Limb (tissue), 2 donors: ENCODE results near the gene SPACA6.

Experiments
- DNase-seq, 2 donors: peaks; one replicate each; pipeline ENCODE4 v3.0.0-alpha.2; 2016; ENCODE audit errors: extremely low spot score in 2 of 2

Gene SPACA6

GRCh38 chr19:51688671-51689571, 4.2 kb upstream of the SPACA6 start:
- peak; percentile 97 to 99 for DNase-seq

- DNase-seq, result peak; percentile 52 to 87
These were observed 3.2 kb upstream of the SPACA6 start for GRCh38 chr19:51689751-51690453.

DNA sequence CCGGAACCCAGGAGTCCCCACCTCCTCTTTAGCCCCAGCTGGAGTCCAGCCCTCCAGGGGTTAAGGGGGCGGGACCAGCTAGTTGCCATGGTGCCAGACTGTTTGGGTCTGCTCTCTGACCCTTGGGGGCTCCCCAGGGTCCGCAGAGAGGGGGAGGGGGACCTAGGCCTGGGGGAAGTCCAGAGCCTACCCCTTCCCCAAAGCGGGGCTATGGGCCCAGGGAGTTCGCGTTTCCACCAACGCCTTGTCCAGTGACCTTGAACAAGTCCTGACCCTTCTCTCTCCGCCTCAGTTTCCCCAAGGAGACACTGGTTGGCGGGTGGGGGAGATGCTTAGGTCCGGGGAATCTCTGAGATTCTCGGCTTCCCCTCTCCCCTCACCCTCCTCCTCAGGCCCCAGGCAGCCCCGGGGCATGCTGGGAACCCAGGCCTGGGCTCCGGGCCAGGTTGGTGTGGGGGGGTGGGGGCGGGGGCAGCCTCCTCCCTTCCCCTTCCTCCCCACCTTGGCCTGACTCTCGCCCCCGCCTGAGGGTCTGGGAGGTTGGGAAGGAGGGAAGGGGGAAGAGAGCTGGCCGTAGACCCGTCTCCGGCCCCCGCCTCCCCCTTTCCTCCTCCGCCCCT, 2.6 kb upstream of the SPACA6 start:
- peak; percentile 90 to 96 for DNase-seq

DNA sequence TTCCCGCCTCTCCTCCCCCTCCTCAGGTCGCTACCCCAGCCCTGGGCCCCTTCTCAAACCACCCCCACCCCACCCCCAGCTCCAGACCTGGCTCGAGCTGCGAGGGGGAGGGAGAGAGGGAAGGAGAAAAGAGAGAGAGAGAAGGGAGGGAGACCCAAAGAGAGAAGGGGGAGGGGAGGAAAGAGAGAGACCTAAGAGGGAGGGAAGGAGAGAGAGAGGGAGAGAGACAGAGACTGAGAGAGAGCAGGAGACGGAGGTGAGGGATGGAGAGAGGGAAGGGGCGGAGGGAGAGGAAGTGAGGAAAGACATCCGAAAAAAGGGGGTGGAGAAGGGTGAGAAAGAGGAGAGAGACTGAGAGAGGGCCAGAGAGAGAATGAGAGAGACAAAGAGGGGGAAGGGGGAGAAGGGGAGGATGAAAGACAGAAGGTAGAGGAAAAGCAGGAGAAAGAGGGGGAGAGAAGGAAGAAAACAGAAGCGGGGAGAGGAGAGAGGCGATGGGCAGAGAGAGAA, 2.0 kb upstream of the SPACA6 start:
- DNase-seq, result no peak

GRCh38 chr19:51691584-51692428, 1.3 kb upstream of the SPACA6 start:
- no peak for DNase-seq

- no peak for DNase-seq
These were observed 662 bp upstream of the SPACA6 start for GRCh38 chr19:51692468-51692867.

GRCh38 chr19:51693819-51694218, 689 bp downstream of the SPACA6 start:
- DNase-seq, result no peak

GRCh38 chr19:51694318-51695085, 1.4 kb downstream of the SPACA6 start:
- DNase-seq, result no peak

DNA sequence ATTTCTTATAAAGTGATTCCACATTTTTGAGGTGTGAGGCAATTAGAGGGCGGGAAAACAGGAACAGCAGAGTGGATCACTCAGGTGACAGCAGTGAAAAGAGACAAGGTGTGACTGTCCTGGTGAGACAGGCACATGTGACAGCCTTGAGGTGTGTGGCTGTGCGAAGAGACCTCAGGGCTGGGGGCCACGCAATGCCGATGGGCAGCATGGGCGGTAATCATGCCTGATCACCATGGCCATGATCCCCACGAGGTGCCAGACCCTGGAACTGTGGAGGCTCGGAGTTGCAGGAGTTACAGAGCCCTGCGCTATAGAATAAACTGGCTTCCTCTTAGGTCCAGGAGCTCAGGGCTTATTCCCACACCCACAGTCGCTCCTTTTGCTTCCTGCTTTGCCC, 2.0 kb downstream of the SPACA6 start:
- DNase-seq, result no peak

DNA sequence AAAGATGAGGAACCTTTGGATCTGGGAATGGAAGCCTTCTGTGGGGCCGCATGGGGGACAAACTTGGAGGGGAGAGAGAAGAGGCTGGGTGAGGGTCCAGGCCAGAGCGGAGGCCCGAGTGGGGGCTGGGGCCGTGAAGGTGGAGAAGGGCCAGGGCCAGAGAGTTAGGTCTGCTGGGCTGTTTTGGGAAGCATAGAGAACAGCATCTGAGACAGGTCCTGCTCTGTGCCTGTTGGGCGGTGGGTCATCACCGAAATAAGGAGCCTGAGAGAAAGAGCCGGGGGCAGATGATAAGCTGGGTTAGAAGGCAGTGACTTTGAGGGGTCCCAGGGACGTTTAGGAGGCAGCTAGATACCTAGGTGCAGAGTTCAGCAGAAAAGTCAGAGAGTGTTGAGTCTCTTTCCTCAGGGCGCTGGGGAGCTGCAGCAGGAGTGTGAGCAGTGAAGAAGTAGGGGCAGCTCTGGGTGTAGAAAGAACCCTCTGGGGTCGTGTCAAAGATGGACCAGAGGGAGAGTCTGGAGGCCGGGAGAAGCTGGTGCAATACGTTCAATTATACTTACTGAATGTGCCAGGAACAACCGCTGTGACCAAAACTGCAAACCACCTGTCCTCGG, 2.7 kb downstream of the SPACA6 start:
- DNase-seq, result no peak

GRCh38 chr19:51696606-51697005, 3.5 kb downstream of the SPACA6 start:
- DNase-seq, result no peak

DNA sequence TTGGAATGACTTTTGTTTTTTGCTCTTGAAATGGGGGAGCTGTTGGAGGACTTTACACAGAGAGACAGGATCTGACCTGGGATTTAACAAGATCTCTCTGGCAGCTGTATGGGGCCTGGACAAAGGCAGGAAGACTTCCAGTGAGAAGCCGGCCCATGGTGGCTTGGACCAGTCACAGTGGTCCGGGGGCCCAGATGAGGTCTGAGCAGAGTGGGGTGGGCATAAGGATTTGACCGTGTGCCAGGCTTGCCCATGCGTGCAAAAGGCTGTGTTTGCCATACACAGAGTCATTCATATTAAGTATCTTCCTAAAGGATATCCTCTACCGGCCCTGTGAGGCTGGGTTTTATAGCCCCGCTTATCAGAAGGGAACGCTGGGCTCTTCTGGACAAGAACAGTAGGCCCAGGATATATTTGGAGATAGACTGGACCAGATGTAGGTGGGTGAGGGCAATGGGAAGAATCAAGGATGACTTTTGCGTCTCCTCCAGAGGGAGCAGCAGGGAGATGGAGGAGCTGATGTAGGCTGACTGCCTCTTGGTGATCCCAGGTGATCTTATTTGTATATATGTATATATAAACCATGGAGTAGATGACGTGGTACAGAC, 4.1 kb downstream of the SPACA6 start:
- no peak for DNase-seq

DNA sequence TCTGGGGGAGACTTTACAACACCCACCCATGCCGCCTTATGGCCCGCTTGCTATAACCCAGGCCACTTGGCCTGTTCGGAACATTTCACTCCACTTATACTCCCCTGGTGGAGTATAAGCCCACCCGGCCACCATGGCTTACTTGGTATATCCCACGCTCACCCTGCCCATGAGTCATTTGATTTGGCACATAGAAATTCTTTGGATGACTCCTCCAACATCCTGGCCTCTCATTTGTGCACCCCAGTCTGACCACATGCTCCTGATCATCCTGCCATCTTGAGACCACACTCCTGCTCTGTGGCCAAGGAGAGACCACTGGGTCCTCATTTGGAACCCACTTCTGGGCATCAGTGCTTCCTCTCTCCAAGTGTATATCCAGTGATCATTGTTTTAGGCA, 5.2 kb downstream of the SPACA6 start:
- DNase-seq, result no peak

DNA sequence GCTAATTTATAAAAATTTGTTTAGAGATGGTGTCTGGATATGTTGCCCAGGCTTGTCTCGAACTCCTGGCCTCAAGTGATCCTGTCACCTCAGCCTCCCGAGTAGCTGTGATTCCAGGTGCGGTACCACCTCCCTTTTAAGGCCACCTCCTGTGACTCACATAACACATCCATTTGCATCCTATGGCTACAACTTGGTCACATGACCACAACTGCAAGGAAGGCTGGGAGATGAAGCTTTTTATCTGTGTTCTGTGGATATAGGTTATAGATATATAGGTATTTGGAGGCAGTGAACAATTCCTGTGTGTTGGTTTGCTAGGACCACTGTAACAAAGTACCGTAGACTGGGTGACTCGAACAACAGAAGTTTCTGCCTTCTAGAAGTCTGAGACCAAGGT, 6.0 kb downstream of the SPACA6 start:
- DNase-seq, result no peak

DNA sequence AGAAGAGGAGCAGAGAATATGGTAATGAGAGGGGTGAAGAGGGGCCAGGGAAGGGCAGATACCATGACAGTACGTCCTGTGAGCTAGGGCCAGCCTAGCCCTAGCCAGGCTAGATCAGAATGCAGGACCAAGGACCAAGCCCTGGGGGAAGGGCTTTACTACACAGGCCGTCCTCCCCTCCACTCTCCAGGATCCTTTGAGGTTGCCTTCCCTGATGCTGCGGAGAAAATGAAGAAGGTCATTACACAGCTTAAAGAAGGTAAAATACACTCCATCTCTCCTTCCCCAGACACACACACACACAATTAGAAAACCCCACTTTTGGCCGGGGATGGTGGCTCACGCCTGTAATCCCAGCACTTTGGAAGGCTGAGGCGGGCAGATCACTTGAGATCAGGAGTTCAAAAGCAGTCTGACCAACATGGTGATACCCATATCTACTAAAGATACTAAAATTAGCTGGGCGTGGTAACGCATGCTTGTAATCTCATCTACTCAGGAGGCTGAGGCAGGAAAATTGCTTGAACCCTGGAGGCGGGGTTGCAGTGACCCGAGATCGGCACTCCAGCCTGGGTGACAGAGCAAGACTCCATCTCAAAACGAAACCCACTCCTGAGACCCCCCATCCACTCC, 8.5 kb downstream of the SPACA6 start:
- no peak for DNase-seq

DNA sequence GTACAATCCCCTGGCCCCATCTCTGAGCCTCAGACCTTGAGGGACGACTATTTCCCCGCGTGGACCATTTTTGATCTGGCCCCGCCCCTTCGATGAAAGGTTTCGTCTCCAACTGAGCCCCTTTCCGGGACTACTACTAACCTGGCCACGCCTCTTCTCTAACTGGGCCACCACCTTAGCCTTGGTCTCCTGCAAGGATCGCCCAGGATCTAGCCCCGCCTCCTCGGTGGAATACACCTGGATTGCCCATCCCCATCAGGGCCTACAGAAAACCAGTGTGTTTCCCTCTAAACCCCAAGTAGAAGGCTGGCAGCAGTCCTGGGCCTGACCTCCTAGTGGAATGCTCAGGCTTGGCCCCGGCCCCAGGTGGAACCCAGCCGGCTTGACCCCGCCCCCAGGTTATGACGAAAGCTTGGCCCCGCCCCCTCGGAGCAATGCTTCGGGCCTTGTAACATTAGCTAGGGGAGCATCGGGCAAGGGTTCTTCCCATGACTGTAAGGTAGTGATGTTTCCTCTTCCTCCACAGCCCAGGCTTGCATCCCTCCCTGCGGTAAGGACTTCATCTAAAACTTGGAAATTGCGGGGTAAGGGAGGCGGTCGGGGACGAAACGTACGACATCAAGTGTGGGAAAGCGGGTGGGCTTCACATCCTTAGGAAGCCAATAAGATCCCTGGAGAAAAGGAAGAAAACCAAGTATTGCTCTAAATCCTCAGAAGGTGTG, 9.1 kb downstream of the SPACA6 start:
- peak; percentile 42 to 85 for DNase-seq

- peak in 1 of 2 donors; percentile 56 for DNase-seq
These were observed 9.9 kb downstream of the SPACA6 start for GRCh38 chr19:51702825-51703574.
